Measurements from ENCODE around the gene PLEKHA5. TPM values are rescaled to one million over a fixed set of nuclear protein-coding genes. Genes with fewer than 3 reads are reported as not detected.

Gene PLEKHA5
- total RNA-seq, 1 donor from 2014 or later: 23.4 TPM

DNA sequence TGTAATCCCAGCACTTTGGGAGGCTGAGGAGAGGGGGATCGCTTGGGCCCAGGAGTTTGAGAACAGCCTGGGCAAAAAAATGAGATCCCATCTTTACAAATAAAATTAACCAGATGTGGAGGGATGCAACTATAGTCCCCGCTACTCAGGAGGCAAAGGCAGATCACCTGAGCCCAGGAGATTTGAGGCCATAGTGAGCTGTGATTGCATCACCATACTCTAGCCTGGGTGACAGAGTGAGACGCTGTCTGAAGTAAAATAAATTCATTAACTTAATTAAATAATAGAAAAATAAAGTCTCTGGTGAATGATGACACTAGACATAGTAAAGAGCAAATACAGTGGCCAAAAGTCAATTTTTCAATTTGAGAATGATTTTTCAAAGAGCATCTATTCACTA lies 16.1 kb upstream of the PLEKHA5 start:
- H3K4me3 ChIP-seq (ENCODE audit: low read depth, low read length): no peak overlapping the region
- TF ChIP-seq, protein P1, sequence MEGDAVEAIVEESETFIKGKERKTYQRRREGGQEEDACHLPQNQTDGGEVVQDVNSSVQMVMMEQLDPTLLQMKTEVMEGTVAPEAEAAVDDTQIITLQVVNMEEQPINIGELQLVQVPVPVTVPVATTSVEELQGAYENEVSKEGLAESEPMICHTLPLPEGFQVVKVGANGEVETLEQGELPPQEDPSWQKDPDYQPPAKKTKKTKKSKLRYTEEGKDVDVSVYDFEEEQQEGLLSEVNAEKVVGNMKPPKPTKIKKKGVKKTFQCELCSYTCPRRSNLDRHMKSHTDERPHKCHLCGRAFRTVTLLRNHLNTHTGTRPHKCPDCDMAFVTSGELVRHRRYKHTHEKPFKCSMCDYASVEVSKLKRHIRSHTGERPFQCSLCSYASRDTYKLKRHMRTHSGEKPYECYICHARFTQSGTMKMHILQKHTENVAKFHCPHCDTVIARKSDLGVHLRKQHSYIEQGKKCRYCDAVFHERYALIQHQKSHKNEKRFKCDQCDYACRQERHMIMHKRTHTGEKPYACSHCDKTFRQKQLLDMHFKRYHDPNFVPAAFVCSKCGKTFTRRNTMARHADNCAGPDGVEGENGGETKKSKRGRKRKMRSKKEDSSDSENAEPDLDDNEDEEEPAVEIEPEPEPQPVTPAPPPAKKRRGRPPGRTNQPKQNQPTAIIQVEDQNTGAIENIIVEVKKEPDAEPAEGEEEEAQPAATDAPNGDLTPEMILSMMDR (conservative IDR thresholded peaks at IDR 0.05; ENCODE audit: low read depth, low read length): no peak
- DNase-seq (ENCODE audit: low read depth): no peak

DNA sequence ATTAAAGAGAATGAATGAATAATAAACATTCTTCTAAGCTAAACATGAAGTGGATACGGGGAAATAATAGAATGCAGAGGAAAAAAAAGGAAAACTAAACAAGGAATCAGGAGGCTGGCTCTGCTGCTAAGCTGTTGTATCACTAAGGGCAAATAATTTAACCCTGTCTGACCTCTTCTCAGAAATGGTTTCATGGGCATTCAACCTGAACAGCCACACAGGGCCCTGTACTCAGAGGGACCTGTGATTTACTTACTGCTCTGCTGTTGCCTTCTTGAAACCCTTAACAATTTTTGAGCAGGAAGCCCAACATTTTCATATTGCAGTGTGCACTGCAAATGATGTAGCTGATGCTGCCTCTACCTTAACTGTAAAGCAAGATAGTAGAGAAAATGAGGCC lies 14.2 kb upstream of the PLEKHA5 start:
- no peak overlapping the region for H3K4me3 ChIP-seq (ENCODE audit: low read depth, low read length)
- DNase-seq (ENCODE audit: low read depth): no peak
- TF ChIP-seq, protein P1 (conservative IDR thresholded peaks at IDR 0.05; ENCODE audit: low read depth, low read length): no peak

DNA sequence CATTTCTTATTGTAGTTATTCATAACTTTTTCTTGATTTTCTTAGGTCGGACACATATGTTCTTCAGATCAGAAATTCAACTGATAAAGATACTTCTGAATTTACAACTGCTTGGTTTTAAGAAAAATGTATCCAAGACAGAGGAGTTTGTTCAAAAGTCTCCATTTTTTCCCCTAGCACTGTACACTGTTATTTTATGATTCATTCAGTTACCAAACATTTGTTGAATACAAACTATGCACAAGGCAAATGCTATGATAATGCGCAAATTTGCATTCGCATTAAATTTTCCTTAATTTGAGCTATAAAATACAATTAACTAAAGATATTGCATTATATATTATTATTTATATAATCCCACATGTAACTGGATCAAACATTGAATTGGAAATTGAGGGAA lies 10.1 kb upstream of the PLEKHA5 start:
- H3K4me3 ChIP-seq (ENCODE audit: low read depth, low read length): no peak overlapping the region
- no peak for DNase-seq (ENCODE audit: low read depth)
- TF ChIP-seq, protein P1 (conservative IDR thresholded peaks at IDR 0.05; ENCODE audit: low read depth, low read length): no peak

DNA sequence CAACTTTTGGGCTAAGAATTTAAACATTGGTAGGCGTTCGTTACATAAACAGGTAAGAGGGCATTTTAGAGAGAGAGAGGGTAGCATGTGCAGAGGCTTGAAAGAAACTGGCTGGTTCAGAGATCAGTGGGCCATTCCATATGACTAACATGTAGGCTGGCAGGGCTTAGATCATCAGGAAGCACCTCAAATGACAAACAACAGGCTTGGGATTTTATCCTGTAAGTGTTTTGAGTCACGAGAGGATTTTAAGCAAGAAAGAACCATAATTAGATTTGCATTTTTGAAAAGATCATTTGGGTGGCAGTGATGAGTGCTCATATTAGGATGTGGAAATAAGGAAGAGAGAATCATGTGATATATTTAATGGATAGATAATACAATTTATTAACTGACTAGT lies 8.7 kb upstream of the PLEKHA5 start:
- TF ChIP-seq, protein P1 (conservative IDR thresholded peaks at IDR 0.05; ENCODE audit: low read depth, low read length): no peak
- H3K4me3 ChIP-seq (ENCODE audit: low read depth, low read length): no peak overlapping the region
- DNase-seq (ENCODE audit: low read depth): peak; percentile 58

DNA sequence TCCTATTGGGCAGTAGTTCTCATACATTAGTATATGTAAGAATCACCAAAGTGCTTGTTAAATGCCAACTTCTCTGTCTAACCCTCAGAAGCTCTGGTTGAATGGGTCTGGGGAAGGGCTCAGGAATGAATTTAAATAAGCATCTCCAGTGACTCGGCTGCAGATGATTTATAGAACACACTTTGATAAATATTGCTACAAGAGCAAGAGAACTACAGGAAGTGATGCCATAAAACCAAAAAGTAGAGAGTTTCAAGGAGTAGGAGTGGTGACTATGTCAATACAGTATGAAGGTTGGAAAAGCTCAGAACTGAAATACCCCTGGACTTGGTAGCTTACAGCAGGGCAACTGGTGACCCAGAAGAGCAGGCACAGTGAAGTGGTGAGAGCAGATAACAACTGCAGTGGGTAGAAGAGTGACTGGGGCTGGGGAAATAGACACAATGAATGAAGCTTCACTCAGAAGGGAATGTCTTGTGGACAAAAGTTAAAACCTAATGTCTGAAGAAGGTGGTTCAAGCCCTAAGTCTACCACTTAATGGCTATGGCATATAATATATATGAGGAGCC lies 8.0 kb upstream of the PLEKHA5 start:
- no peak overlapping the region for H3K4me3 ChIP-seq (ENCODE audit: low read depth, low read length)
- peak; percentile 44 for DNase-seq (ENCODE audit: low read depth)
- TF ChIP-seq, protein P1 (conservative IDR thresholded peaks at IDR 0.05; ENCODE audit: low read depth, low read length): no peak

DNA sequence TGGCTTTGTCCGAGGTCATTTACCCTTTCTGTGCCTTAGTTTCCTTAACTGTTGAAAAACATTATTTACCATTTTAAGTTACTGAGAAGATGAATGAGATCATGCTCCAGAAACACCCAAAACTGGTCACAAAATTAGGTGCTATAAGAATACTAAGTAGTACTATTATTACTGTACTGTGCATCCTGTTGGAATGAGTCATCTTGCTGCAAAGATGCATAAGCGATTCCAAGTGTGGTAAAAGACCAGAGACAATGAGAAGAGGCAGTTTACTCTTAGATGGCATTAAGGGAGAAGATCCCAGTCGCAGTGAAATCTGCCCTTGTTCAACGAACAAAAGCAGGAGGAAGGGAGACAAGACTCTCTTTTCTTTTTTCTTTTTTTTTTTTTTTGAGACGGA lies 4.2 kb upstream of the PLEKHA5 start:
- DNase-seq (ENCODE audit: low read depth): no peak

DNA sequence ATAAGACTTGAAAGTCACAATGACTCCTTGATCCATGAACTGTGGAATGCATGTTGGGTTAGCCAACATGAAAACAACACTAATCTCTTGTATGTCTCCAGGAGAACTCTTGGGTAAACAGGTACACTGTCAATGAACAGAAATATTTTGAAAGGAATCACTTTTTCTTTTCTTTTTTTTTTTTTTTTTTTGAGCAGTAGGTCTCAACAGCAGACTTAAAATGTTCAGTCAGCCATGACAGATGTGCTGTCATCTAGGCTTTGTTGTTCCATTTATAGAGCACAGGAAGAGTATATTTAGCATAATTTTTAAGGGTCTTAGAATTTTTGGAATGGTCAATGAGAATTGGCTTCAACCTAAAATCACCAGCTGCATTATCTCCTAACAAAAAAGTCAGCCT lies 2.3 kb upstream of the PLEKHA5 start:
- TF ChIP-seq, protein P1 (conservative IDR thresholded peaks at IDR 0.05; ENCODE audit: low read depth, low read length): no peak
- no peak for DNase-seq (ENCODE audit: low read depth)
- no peak overlapping the region for H3K4me3 ChIP-seq (ENCODE audit: low read depth, low read length)

More for the DNA sequence above, 4.2 kb upstream of the PLEKHA5 start:
- TF ChIP-seq, protein P1 (conservative IDR thresholded peaks at IDR 0.05; ENCODE audit: low read depth, low read length): no peak
- H3K4me3 ChIP-seq (ENCODE audit: low read depth, low read length): no peak overlapping the region

Data from epithelial cell of proximal tubule (primary cell).